ENCODE measurements around the gene NSMCE1.
A peak's percentile ranks its signal among the peaks of the same experiment; 100 is the strongest.
"Not testable (repeated sequence)": the region's sequence is repeated elsewhere in the genome, so short reads cannot be mapped to it uniquely, and the experiment has no call there.

Gene NSMCE1

DNA sequence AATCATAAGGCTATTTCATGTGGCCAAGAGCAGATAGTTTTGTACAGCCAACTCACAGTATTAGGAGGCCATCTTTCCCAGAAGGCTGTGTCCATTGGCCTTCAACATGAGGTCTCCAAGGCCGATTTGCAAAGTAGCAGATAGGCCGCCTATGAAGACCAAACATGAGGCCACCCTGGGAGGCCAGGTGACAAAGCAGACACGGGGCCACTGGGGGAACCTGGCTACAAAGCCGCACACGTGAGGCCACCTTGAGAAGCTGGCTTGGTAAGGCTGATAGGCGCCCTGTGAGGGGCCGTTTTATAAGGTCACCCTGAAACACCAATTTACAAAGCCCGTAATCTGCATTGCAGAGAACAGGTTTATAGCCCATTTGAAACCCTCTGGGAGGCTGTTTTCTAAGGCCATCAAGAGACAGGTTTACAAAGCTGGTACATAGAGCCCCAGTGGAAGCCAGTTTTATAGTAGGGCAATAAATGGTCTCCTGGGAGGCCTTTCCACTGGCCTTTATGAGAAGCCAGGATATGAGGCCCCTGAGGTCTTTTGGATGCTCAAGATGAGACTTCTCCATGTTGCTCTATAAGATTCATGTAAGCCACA is 60.4 kb downstream of the NSMCE1 start:
- DNase-seq (ENCODE audit: extremely low read depth, low read depth), result no peak
- TF ChIP-seq CTCF (IDR thresholded peaks at IDR 0.05; ENCODE audit: low read depth, low read length, missing control alignments), result no peak
- H3K4me3 ChIP-seq (replicated peaks; ENCODE audit: low read depth, low read length), result no peak overlapping the region

- DNase-seq (ENCODE audit: extremely low read depth, low read depth); H3K4me3 ChIP-seq (replicated peaks; ENCODE audit: low read depth, low read length): not testable (repeated sequence)
Measured at GRCh38 chr16:27207121-27207520, 61.5 kb downstream of the NSMCE1 start.

GRCh38 chr16:27205423-27206065 is 63.0 kb downstream of the NSMCE1 start:
- TF ChIP-seq CTCF (IDR thresholded peaks at IDR 0.05; ENCODE audit: low read depth, low read length, missing control alignments), result no peak
- H3K4me3 ChIP-seq (replicated peaks; ENCODE audit: low read depth, low read length), result no peak overlapping the region
- no peak for DNase-seq (ENCODE audit: extremely low read depth, low read depth)

DNA sequence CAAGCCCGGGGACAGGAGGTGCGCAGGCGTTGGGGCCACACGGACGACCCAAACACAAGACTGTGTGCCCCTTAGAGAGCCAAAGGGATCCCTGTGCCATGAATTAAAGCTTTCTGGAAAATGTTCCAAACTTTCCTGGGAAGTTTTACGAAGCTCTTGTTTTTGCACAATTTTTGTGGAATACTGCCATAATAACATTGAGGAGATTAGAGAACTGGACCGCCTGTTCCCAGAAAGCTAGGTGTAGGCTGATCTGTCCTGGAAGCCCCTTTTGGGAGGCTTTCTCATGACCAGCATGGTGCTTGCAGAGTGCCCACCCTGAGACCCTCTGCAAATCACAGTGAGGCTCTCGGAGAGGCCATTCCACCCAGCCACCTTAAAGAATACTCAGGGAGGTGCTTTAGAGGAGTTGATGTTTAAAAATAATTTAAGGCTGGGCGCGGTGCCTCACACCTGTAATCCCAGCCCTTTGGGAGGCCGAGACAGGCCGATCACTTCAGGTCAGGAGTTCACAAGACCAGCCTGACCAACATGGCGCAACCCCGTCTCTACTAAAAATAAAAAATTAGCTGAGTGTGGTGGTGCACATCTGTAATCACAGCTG is 64.2 kb downstream of the NSMCE1 start:
- TF ChIP-seq CTCF (IDR thresholded peaks at IDR 0.05; ENCODE audit: low read depth, low read length, missing control alignments), result no peak
- peak overlapping the region; percentile 81 for H3K4me3 ChIP-seq (replicated peaks; ENCODE audit: low read depth, low read length)
- DNase-seq (ENCODE audit: extremely low read depth, low read depth), result no peak

GRCh38 chr16:27203507-27204311 is 64.9 kb downstream of the NSMCE1 start, which contains the start of gene KDM8:
KDM8 (plus strand) TSS chr16:27203526; CDS start chr16:27210124, 6,598 bp downstream.
- DNase-seq (ENCODE audit: extremely low read depth, low read depth), result peak; percentile 98
- peak within 1 kb of the TSS; percentile 81 for H3K4me3 ChIP-seq (replicated peaks; ENCODE audit: low read depth, low read length)
- TF ChIP-seq CTCF (IDR thresholded peaks at IDR 0.05; ENCODE audit: low read depth, low read length, missing control alignments), result no peak

DNA sequence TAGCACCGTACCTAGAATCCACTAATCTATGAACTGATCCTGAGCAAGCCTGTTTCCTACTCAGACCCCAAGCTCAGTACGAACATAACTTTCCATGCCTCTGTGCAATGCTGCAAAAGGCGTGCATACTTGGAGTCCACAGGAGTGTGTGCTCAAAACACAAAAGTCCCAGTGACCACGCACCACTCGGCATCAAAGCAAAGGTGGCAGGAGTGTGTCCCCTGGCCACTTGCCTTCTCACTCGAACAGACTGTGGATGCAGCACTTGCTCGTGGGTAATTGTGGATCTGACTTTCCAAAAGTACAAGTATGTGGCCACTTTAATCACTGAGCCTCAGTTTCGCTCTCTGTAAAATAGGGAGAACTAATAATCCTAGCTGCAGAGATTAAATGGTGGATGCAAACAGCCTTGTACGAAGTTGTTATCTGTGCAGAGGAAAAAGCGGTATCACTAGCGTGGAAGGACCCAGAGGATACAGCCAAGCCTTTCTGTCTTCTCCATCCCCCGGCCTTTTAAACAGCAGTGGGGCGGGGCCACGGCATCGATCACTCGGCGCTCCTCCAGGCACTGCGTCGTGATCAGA is 65.6 kb downstream of the NSMCE1 start:
- TF ChIP-seq CTCF (IDR thresholded peaks at IDR 0.05; ENCODE audit: low read depth, low read length, missing control alignments), result no peak
- H3K4me3 ChIP-seq (replicated peaks; ENCODE audit: low read depth, low read length), result peak overlapping the region; percentile 81
- peak; percentile 77 for DNase-seq (ENCODE audit: extremely low read depth, low read depth)

GRCh38 chr16:27200914-27201313 is 67.7 kb downstream of the NSMCE1 start:
- DNase-seq (ENCODE audit: extremely low read depth, low read depth); H3K4me3 ChIP-seq (replicated peaks; ENCODE audit: low read depth, low read length): not testable (repeated sequence)
